OCI-LY7 (cell line): ENCODE measurements around the gene TTBK1.

ENCODE experiments used
- CTCF ChIP-seq: fragments of 200-600 bp; sonication (generic); conservative IDR thresholded peaks from 2 replicates; pipeline ENCODE4 v1.5.1; 2014; ENCODE audit warnings: mild to moderate bottlenecking, antibody characterized with exemption, low read length, moderate library complexity, mixed read lengths
- EZH2phosphoT487 ChIP-seq: fragments of 200-600 bp; sonication (generic); IDR thresholded peaks from 2 replicates; pipeline ENCODE4 v1.6.1; 2018; ENCODE audit warnings: low read depth, borderline replicate concordance, mild to moderate bottlenecking, mixed run types, antibody characterized with exemption, low read length, moderate library complexity, mixed read lengths

- no peak for TF ChIP-seq CTCF
- no peak for TF ChIP-seq EZH2phosphoT487
These were observed 512 bp downstream of the TTBK1 start for GRCh38 chr6:43243664-43244321.
